ENCODE results near the gene RAB27A.
"Not testable (repeated sequence)": the region's sequence is repeated elsewhere in the genome, so short reads cannot be mapped to it uniquely, and the experiment has no call there.

RAB27A gene

DNA sequence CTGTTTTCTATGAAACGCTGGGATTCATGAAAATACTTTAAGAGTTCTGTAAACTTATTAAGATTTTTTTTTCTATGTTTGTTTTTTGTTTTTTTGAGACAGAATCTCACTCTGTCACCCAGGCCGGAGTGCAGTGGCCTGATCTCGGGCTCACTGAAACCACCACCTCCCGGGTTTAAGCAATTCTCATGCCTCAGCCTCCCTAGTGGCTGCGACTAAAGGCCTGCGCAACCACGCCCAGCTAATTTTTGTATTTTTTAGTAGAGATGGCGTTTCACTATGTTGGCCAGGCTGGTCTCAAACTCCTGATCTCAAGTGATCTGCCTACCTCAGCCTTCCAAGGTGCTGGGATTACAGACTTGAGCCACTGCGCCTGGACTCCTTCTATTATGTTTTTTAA lies 39.7 kb downstream of the RAB27A start:
- DNase-seq = not testable (repeated sequence)

DNA sequence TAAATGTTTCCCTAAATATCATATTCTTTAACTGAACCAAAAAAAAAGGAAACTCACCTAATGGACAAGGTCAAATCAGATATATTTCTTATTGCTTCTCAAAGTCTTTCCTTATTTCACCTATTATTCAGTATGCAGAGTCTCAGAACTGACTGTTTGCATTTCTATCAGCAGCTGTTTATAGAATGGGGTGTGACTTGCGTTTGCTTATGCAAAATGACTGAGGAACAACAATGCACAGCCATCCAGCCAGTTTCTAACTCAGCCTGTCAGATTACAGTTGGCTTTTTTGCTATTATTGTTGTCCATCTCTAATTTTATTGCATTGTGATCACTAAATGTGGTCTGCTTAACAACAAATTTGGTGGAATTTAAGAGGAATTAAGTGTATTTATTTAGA lies 40.7 kb downstream of the RAB27A start:
- no peak for DNase-seq

GRCh38 chr15:55247766-55248427 lies 41.7 kb downstream of the RAB27A start:
- no peak for DNase-seq

DNA sequence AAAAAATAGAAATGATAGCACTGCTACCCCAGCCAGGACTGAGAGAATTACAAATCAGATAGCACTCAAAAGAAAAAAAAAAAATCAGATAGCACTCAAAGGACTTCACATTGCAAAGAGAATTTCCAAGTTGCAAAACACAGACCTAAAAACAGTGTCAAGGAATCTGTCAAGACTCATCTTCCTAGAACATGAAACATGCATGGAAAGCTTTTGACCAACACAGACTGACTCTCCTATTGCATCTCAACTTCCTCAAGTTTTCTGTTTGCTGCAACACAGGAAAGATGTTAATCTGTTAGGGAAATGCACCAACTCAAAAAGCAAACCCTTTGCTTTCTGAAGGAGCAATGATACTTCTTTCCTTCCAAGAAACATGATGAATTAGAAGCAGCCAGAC lies 42.3 kb downstream of the RAB27A start:
- DNase-seq = no peak

- no peak for DNase-seq
These were observed 43.0 kb downstream of the RAB27A start for GRCh38 chr15:55246567-55246966.

GRCh38 chr15:55245059-55245458 lies 44.6 kb downstream of the RAB27A start:
- DNase-seq = no peak

DNA sequence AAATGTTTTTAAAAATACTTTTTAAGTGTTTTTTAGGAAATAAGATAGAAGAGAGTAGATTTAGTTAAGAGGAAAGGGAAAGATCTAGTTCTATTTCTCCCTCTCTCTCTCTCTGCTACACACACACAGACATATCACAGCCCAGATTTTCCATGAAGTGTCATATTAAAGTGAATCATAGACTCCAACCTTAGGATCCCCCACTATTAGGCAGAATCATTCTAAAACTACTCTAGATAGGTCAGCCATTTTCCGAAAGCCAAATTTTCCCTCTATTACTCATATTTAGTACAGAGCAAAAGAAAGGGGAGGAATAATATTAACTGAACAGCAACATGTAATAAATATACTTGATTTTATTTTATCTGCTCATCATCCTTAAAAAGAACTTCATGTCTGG lies 47.7 kb downstream of the RAB27A start:
- DNase-seq = no peak

DNA sequence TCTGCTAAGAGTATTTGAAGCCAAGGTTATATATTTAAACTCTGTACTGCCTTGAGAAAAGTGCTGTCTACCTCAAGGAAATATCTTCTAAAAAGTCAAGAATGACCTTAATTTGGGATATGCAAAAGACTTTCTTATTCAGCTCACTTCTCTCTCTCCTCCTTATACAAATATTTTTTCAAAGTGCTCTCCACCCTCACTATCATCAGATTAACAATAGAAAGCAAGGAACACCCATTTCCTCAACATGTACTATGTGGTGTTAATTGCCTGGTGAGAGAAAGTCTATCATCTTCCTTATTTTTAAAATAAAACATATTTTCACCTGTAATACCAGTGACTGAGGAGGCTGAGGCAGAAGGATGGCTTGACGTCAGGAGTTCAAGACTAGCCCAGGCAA lies 48.4 kb downstream of the RAB27A start:
- DNase-seq = no peak

GRCh38 chr15:55240125-55240760 lies 49.4 kb downstream of the RAB27A start:
- no peak for DNase-seq

DNA sequence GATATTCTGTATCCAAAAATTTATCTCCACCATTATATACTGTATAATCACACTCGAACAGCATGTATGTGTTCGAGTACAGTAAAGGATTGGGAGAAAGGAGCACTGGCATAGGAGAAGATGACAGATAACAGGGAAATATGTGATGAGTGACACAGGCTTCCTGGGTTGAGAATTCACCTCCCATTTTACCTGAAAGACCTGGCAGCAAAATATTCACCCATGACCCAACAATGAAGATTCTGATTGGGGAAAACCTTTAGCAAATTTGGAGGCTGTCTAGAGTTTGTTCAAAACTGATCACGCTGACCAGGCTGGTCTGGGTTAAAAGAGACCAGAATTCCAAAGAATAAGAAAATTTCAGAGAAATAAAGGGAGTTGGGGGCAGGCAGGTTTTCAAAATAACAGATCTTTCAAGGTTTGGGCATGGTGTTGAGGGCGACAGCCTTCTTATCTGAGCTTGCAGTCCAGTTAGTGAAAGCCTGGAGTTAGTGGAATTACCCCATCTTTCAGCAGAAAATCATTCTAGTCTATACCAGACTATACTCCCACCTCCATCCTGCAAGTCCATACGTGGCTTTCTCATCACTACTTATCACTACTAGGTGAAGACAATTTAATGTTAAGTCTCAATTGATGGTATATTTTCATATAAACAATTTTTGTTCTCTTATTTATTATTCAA lies 50.0 kb downstream of the RAB27A start:
- no peak for DNase-seq

DNA sequence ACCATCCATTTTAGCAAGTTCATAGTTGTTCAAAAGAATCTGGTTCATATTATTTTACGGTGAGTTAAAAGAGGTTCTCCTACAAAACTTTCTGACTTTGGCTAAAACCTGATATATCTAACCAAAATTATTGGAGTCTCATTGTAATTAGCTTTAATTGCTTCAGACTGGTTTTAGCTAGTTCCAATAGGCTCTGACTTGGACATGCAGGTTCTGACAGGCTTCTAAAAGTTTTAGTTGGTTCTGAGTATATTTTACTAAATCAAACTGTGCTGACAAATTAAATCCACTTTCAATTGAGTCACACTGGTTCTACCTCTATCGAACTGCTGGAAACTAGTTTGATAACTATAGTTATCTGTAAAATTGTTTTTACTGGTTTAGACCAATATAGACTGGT lies 50.7 kb downstream of the RAB27A start:
- no peak for DNase-seq

GRCh38 chr15:55237219-55238130 lies 52.1 kb downstream of the RAB27A start:
- no peak for DNase-seq

DNA sequence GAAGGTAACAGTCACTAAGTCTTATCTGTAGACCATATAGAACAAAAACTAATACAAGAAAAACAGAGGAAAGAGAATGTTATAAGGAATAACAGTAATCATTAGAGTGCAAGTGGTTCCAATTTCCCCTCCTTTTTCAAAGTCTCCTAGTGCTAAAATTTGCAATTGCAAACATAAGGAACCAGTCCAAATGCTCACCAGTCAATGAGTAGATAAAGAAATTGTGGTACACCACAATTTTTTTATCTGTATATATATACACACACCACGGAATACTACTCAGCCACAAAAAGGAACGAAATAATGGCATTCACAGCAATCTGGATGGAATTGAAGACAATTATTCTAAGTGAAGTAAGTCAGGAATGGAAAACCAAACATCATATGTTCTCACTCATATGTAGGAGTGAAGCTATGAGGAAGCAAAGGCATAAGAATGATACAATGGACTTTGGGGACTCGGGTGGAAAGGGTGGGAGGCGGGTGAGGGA lies 54.0 kb downstream of the RAB27A start:
- DNase-seq = no peak

GRCh38 chr15:55234800-55235104 lies 54.9 kb downstream of the RAB27A start:
- no peak for DNase-seq

DNA sequence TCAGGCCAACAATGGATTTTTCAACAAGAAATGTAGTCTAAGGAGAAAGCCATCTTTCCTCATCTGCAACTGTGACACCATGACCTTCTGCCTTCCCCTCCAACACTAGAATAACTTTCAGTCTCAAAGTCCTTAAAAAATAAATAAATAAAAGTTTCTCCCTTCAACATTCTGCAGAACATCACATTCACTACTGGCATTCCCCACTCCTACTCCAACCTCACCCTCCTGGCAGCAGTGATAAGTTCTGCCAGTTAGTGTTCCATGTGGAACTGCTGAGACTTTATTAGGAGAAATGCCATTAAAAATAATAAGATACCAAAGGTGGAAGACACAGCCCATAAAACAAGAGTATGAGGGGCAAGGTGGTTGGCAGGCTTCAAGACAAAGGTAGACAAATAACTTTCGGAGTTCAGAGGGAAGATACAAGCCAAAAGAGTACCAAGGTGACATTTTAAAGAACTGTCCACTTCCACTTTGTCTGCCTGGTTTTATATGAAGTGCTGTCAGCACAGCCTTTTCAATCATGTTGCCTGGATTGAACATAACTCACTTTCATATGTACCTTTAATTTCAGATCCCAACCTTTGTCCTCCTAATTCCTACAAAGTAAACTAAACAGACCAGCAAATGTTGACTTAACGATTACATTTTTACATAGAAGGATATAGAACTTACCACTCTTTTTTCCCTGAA lies 55.4 kb downstream of the RAB27A start:
- DNase-seq = no peak

DNA sequence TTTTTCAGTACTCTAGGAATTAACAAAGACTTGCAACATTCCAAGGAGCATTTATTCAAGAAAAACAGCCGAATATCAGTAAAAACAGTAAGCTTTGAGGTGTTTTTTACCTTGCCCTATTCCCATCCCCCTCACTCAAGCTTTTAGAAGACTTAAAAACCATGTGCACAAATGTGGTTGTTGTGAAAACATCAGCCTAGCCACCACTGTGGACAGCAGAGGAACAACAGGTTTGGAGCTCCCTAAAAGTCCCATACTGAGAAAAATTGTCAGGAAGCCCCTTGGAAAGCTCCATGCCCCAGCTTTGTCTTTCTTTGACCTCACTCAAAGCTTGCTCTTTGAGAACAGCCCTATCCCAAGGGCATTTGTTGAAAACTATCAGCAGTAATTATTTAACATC lies 58.2 kb downstream of the RAB27A start:
- no peak for DNase-seq

DNA sequence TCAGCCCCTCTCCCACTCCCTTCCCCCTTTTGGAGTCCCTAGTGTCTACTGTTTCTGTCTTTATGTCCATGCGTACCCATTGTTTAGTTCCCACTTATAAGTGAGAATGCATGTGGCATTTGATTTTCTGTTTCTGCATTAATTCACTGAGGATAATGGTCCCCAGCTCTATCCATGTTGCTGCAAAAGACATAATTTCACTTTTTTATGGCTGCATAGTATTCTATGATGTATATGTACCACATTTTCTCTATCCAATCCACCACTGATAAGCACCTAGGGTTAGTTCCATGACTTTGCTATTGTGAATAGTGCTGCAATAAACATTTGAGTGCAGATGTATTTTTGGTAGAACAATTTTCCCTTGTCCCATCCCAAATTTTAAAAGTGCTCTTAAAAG lies 58.7 kb downstream of the RAB27A start:
- no peak for DNase-seq

- no peak for DNase-seq
These were observed 59.5 kb downstream of the RAB27A start for GRCh38 chr15:55230051-55230670.

- no peak for DNase-seq
These were observed 63.5 kb downstream of the RAB27A start for GRCh38 chr15:55226127-55226526.

DNA sequence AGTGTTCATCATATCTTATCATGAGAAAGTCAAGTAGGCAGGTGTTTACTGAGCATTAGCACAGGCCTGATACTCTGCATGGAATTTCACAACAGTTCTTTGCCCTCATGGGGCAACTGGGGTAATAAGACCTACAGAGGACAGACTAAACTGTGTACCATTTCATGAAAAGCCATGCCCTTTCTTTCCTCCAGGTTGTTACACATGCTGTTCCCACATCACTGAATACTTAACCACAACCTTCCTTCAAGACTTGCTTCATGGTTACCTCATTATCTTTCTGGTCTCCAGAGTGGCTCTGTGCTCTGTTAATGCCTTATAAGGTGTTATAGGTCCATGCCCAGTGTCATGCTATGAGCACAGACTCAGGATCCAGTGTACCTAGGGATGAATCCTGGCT lies 64.7 kb downstream of the RAB27A start:
- no peak for DNase-seq

DNA sequence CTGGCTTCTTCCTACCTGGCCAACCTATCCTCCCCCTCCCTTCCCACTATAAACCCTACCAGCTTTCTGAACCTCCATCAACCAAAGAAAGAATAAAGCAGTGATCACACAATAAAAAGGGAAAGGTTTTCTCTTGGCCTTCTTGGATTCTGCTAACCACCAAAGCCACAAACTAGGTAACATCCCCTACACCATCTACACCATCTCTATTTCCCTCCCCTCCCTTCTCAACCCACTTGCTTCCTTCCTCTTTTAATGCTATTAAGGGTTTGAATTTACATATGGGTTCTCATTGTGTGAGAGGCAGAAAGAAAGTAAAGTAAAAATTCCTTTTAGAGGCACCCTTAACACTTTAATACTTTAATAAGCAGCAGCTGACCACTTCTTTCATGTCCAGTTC lies 67.0 kb downstream of the RAB27A start:
- no peak for DNase-seq

All from T1000 (cell line).